Measurements from ENCODE around the gene SDHAF2.
"Not testable (repeated sequence)": the region's sequence is repeated elsewhere in the genome, so short reads cannot be mapped to it uniquely, and the experiment has no call there.

Gene SDHAF2

DNA sequence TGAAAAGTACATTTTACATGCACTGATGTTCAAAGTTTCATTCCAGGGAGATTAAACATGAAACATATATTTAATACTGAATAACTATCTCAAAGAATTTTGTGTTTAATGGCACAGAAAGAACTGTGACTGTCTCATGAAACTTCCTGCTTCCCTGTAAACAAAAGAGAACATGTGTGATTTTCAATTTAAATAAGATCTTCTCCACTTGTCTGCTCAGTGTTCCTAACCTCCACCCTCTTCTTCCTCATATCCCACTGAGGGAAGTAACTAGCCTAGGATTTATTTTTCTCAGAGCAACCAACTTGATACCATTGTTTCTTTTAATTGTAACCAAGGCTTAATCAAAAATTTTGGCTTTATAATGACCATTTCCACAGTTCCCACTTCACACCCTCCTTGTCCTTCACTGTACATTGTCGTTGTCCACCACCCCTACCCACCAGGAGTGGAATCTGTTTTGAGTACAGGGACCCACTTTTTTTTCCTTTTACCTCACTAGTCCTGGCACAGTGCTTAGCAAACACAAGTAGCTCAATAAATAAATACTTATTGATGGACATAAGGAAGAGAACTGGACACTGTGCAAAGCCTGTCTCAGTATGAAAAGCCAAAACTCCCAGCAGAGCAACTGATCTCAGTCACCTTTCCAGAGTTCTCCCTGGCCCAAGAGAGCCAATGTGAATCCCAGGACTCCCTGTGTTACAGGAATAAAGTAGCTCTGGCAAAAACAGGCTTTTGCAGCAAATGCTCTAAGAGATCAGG lies 4.4 kb upstream of the SDHAF2 start:
- no peak for DNase-seq

DNA sequence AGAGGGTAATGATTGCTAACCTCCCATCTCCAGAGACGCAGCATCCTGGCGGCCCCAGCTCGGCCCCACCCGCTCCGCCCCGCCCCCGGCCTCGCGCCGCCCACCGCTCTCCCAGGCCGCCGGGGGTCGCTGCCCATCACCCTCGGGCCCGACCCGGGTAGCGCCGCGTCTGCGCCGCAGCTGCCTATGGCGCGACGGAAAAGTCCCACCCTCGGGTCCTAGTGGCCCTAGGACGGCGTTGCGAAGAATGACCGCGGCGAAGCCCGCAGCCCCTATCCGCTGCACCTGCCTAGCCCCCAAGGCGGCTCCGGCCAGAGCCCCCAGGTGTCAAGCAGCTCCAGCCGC lies 606 bp upstream of the SDHAF2 start:
- DNase-seq = peak; percentile 84

DNA sequence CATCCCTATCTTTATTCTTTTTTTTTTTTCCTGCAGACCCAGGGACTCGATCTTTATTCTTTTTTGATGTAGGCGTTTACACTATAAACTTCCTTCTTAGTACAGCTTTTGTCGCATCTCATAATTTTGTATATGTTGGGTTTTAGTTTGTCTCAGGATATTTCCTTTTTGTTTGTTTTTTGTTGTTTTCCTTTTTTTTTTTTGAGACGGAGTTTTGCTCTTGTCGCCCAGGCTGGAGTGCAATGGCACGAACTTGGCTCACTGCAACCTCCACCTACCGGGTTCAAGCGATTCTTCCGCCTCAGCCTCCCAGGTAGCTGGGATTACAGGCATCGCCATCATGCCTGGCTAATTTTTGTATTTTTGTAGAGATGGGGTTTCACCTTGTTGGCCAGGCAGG lies 915 bp downstream of the SDHAF2 start:
- not testable (repeated sequence) for DNase-seq

DNA sequence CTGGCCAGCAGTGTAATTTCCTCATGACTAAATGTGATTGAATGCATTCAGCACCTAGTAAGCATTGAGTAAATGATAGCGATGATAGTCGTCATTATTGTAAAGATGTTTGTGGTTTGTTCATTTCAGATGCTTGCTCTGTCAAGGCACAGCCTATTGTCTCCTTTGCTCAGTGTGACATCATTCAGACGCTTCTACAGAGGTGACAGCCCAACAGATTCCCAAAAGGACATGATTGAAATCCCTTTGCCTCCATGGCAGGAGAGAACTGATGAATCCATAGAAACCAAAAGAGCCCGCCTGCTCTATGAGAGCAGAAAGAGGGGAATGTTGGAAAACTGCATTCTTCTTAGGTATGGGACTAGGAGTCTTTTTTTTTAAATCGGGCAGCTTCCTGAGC lies 7.6 kb downstream of the SDHAF2 start:
- DNase-seq = no peak

DNA sequence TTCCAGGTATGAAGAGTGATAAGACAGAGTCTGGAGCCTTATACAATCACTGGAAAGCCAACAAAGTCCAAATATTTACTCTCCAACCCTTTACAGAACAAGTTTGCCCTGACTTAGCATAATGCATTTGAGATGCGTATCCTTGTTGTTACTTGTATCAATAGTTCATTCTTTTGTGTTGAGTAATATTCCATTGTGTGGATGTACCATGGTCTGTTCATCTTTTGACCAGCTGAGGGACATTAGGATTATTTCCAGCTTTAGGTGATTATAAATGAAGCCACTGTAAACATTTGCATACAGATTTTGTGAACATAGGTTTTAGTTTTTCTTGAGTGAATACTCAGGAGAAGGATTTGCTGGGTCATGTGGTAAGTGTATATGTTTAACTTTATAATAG lies 9.7 kb downstream of the SDHAF2 start:
- DNase-seq = no peak

DNA sequence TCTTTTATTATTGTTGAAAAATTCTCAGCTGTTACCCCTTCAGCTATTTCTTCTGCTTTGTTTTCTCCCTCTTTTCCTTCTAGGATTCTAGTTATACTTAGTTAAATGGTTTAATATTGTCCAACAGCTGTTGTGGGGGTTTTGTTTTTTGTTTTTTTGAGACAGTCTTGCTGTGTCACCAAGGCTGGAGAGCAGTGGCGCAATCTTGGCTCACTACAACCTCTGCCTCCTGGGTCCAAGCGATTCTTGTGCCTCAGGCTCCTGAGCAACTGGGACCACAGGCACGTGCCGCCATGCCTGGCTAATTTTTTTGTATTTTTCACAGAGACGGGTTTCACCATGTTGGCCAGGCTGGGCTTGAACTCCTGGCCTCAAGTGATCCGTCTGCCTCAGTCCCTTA lies 12.7 kb downstream of the SDHAF2 start:
- no peak for DNase-seq

DNA sequence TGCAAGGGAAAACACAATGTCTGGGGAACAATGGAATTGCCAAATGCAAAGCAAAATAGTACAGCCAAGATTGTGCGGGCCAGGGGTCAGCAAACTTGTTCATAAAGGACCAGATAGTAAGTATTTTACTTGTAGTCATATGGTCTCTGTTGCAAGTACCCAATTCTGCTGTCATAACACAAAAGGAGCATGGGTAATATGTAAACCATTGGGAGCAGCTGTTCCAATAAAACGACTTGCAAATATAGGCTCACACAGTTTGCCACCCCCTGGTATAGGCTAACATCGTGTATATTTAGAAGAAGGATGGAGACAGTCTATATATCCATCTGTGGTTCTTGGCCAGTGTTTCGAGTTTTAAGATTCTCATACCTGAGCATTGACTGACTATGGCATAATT lies 15.6 kb downstream of the SDHAF2 start:
- DNase-seq = no peak

DNA sequence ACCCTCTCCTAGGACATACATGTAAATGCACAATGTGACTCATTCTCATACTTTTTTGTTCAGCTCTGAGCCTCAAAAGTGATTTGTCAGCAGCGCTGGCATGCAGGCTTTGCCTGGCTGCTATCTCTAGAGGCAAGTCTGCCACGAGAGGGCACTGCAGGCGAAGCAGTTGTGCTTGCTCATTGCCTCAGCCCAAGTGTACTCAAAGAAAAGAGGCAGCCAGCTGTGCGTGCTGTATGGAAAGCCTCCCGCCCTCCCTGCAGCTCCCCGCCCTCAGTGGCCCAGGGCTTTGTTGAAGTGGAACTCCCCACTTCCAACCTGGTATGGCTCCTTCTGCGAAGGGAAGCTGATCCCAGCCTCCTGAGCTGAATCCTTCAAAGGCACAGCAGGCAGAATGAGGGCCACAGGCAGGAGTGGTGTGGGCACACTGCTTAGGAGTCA lies 16.3 kb downstream of the SDHAF2 start:
- DNase-seq = peak; percentile 98

DNA sequence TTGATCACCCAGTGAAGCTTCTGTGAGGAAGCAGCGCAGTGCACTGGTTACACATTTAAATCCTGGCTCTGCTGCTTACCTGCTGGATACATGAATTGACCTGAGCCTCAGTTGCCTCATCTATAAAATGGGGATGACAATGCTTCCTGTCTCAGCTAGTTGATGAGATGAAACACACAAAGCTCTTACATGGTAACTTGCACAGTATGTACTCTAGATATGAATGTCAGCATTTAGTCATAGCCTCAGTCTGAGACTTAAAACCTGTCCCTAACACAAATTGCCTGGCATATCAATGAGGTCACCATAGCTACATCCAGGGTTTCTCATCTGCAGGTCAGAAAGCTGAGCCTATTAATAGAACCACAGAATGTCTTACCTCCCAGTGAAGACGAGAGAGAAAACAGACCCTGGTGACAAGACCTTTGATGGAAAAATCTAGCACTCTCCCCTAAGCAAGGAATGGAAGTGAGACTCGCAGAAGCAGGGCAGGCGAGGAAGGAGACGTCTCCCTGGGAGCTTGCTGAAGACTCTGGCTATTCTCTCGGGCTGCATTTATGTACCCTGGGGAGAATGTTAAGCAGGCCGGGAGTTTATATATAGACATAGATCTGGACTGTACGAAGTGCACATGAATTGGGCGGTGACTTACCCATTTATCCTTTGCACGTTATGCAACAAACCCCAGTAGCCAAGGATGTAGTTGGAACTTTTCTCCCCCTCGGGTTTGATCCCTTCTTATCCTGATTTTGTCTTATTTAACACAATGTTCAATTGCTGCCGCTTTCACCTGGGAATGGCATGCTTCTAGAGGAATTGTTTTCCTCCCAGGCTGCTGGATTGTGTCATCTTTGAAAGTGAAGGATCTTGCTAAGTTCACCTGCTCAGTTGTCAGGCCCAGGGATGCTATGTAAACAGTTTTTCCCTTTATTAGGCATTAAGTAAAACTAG lies 18.0 kb downstream of the SDHAF2 start:
- no peak for DNase-seq

DNA sequence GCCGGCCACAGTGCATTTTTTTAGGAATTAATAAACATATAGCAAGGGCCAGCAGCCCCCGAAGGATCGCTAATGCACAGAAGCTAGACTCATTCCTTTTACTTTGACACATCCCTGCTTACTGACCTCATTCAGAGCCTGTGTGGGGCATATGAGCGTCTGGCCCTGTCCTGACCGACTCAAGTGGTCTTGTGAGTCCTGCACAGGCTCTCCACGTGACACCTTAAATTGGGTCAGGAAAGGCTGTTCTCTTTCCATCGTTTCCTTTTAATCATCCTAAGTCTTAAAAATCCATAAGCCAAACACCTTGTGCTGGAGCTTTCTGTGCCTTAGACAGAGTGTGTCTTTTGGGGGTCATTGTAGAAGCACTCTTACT lies 18.6 kb downstream of the SDHAF2 start:
- no peak for DNase-seq

DNA sequence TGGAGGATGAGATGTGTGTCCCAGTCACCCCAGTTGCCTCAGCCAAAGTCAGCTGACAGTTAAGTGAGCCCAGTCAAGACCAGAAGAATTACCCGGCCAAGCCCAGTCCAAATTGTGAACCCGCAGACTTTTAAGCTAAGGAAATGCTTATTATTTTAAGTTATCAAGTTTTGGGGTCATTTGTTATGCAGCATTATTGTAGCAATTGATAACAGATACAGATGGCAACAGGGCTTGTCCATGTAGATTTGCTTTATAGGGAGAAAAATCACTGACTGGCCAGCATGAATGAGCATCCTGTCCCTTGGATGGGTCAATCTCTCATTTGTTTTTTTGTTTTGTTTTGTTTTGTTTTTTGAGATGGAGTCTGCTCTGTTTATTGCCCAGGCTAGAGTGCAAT lies 22.9 kb downstream of the SDHAF2 start:
- DNase-seq = no peak

DNA sequence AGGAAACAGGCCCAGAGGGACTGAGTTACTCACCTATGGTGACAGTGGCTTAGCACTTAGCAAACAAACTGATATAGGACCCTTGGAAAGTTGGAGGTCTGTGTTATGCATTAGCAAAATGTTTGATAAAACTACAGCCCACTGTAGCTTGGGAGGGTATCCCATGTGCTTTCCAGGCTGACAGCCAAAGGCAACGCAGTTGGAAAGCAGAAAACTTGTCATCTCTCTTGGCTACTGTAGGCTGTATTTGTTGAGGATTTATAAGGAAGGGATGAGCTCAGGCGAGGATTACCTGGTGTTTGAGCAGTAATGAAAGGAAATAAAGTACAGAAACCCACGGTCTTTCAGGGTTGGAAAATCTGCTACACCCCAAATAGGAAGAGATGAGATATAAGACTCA lies 23.8 kb downstream of the SDHAF2 start:
- no peak for DNase-seq

DNA sequence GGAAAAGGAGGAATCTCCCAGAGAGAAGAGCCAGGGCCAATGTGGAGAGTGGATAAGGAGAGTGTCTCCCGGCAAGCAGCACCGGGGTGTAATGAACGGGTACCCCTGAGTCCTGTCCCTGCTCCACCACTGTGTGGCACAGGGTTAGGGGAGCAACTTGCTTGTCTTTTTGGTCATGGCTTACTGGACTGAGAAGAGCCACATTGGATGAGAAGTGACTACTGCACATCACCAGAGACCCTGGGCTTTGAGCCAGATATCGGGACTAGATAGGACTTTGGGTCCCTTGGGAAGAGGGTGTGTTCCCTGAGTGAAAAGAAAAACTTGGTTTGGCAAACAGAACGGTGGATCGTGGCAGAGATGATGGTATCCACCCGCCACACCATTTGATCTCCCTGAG lies 24.6 kb downstream of the SDHAF2 start:
- DNase-seq = no peak

DNA sequence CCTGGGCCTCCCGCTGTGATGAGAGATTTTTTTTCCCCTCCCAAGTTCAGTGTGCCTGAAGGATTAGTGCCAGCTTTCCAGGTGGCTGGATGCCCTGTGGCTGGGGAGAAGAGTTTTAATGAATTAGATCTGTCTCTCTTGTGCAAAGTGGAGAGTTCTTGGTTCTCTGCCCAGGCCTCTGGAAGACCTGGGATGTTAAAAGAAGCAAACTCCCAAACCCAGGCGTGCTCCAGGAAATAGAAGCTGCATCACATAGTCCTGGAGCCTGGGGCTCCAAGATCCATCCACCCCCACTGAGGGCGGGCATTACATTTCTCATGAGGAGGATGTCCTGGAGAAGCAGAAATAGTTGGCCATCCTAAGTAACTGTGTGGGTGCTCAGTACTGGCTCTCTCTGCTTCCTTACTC lies 30.6 kb downstream of the SDHAF2 start:
- no peak for DNase-seq

DNA sequence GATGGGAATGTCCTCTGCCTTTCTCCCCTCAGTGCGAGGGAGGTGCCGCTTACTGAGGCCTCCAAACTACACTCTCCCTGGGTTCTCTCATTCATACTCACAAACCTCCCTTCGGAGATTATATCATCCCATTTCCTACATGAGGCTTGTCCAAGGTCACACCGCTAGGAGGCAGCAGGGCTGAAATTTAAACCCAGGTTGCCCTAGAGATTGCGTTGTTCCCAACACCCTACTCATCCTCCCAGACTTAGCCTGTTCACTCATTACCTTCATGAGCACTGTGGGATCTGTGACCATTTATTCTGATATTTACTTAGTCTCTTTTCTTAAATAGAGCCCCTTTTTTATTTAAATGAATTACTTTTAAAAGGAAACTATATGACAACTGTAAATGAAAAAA lies 31.1 kb downstream of the SDHAF2 start:
- DNase-seq = no peak

DNA sequence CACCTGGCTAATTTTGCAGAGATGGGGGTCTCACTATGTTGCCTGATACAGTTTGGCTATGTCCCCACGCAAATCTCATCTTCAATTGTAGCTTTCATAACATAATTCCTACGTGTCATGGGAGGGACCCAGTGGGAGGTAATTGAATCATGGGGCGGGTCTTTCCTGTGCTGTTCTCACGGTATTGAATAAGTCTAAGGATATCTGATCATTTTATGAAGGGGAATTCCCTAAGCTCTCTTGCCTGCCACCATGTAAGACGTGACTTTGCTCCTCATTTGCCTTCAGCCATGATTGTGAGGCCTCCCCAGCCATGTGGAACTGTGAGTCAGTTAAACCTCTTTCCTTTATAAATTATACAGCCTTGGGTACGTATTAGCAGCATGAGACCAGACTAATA lies 37.7 kb downstream of the SDHAF2 start:
- DNase-seq = not testable (repeated sequence)

DNA sequence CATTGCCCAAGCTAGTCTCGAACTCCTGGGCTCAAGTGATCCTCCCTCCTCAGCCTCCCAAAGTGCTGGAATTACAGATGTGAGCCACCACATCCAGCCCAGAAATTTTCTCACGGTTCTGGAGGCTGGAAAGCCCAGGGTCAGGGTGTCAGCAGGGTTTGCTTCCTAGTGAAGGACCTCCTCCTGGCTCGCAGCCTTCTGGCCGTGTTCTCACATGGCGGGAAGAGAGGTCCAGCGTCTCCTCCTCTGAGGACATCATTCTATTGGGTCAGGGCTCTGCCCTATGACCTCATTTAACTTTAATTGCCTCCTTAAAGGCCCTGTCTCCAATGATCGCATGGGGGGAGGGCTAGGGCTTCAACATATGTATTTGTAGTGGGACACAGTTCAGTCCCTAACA lies 38.1 kb downstream of the SDHAF2 start:
- DNase-seq = no peak

DNA sequence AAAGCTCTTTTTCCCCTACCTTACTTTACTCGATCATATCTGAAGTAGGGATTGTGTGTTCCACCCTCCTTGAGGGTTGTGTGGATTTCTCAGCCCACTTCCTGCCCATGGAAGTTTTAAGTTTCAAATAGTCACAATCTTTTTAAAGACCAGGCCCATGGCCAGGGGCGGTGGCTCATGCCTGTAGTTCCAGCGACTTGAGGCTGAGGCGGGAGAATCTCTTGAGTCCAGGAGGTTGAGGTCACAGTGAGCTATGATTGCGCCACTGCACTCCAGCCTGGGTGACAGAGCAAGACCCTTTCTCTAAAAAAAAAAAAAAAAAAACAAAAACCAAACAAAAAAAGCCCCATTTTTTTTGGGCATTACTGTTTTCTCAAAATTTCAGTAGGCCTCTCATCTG lies 42.4 kb downstream of the SDHAF2 start:
- DNase-seq = no peak

DNA sequence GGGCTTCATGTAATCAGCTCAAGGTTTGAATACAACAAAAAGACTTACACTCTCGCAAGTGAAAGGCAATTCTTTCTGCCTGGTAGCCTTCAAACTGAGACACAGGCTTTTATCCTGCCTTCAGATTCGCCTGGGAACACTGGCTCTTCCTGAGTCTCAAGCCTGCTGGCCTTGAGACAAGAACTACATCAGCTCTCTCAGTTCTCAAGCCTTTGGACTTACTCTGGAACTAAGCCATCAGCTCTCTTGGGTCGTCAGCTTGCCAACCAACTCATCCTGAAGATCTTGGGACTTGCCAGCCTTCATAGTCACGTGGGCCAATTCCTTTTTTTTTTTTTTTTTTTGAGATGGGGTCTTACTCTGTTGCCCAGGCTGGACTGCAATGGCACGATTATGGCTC lies 42.9 kb downstream of the SDHAF2 start:
- DNase-seq = no peak

DNA sequence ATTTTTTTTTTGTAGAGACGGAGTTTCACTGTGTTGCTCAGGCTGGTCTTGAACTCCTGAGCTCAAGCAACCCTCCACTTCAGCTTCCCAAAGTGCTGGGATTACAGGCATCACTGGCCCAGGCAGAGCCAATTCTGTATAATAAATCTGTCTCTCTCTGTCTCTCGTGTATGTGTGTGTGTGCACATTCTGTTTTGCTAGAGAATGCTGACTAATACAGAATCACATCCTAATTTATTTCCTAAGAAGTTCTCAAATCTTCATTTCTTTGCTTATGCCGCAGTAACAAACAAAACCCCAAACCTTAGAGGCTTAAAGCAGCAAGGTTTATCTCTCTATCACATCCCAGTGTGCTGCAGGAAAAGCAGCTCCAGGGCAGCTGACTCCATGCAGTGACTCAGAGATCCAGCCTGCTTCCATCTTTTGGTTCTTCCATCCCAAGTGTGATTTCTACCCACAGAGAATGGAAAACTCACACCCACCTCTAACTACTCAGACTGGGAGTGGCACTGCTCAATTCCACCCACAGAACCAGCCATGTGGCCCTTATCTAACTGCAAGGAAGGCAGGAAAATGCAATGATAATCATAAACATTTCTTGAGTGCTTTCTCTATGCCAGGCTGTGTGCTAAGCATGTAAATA lies 43.6 kb downstream of the SDHAF2 start:
- DNase-seq = no peak

DNA sequence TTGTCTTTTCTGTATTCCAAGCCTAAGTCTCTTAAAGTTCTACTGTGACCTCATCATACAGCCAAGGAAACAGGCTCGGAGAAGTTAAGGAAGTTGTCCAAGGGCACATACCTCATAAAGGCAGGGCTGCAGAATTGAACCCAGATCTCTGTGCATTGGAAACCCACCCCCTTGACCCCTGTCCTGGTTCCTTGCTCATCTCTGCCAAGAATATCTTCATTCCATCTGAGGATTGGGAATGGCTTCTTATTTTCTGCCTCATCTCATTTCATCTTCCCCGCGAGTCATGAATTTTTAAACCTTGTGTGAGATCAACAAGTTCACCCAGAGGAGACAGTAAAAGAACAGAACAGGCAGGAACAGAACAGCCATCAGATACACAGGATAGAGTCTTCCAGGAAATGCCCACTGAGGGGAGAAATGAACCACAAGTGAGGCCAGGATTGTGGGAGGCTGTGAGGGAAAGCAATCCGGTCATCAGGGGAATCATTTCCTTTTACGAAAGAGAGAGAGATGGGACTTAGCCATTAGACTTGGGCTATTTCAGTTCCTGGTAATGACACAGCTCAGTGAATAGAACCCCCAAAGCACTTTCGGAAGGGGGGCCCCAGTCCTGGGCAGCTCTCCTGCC lies 44.2 kb downstream of the SDHAF2 start:
- DNase-seq = no peak

DNA sequence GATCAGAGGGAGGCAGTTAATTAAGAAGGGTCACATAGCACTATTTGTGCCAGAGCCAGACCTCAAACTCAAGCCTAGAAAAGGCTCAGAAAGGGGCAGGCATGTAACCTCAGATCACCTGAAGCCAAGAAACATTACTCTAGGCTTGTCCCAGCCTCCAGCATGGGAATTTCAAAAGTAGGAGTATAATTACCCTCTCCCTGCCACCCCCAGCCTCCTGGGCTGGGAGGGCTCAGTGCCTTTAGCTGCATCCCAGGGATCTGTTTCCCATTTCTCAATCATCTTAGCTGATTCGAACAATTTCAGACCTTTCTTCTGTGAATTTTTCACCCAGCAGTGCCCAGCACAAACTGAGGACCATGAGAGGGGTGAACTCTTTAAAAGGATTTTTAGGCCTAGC lies 45.5 kb downstream of the SDHAF2 start:
- DNase-seq = no peak

DNA sequence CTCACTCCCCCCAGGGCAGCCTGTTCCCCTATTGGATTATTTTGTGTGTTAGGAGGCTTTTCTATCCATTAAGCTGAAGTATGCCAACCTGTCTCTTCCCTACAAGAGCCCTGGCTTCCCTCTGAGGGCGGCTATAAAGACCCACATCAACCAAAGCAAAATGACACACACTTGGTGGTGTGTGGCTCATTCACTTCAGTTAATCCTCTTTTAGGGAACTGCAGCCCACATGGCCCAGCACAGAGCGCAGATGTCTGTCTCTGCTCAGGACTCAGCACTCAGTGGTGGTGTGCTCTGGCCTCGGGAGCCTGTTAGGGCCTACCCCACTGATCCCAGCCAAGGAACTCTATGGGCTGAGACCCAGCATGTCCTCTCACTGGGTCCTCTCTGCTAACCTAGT lies 46.4 kb downstream of the SDHAF2 start:
- DNase-seq = no peak
